Right forelimb (tissue), 1 donor: Measurements from ENCODE around the gene TM4SF1.
"Not testable (repeated sequence)": the region's sequence is repeated elsewhere in the genome, so short reads cannot be mapped to it uniquely, and the experiment has no call there.

ENCODE experiments used
- DNase-seq: peaks from one replicate; pipeline ENCODE4 v3.0.0-alpha.2; 2018

Gene TM4SF1

GRCh38 chr3:149342413-149343380 is 34.8 kb downstream of the TM4SF1 start:
- no peak for DNase-seq

- no peak for DNase-seq
Observed at GRCh38 chr3:149340310-149340933, 37.0 kb downstream of the TM4SF1 start.

GRCh38 chr3:149339931-149340309 is 37.5 kb downstream of the TM4SF1 start:
- peak; percentile 55 for DNase-seq

- not testable (repeated sequence) for DNase-seq
Observed at GRCh38 chr3:149337486-149337885, 40.0 kb downstream of the TM4SF1 start.

GRCh38 chr3:149336925-149337324 is 40.5 kb downstream of the TM4SF1 start:
- no peak for DNase-seq

- DNase-seq: no peak
Observed at GRCh38 chr3:149333176-149333859, 44.1 kb downstream of the TM4SF1 start, which contains the start of gene TM4SF18. Gene TM4SF18 (minus strand): TSS chr3:149333636. CDS start chr3:149333382, 254 bp downstream.

- DNase-seq: no peak
Observed at GRCh38 chr3:149332771-149333170, 44.7 kb downstream of the TM4SF1 start.

GRCh38 chr3:149332227-149332765 is 45.2 kb downstream of the TM4SF1 start:
- DNase-seq: no peak

- no peak for DNase-seq
Observed at GRCh38 chr3:149331396-149331795, 46.1 kb downstream of the TM4SF1 start.

- DNase-seq: no peak
Observed at GRCh38 chr3:149330609-149331331, 46.7 kb downstream of the TM4SF1 start.

- DNase-seq: no peak
Observed at GRCh38 chr3:149327156-149327555, 50.3 kb downstream of the TM4SF1 start.

GRCh38 chr3:149325581-149325980 is 51.9 kb downstream of the TM4SF1 start:
- no peak for DNase-seq

GRCh38 chr3:149324332-149324731 is 53.1 kb downstream of the TM4SF1 start:
- DNase-seq: no peak

- DNase-seq: no peak
Observed at GRCh38 chr3:149321640-149322039, 55.8 kb downstream of the TM4SF1 start.

- DNase-seq: no peak
Observed at GRCh38 chr3:149321136-149321535, 56.3 kb downstream of the TM4SF1 start.

- DNase-seq: no peak
Observed at GRCh38 chr3:149319750-149320149, 57.7 kb downstream of the TM4SF1 start.
